IPS DF 4.7 (cell line): ENCODE data around the gene TNFAIP8L1.

ENCODE experiments used
- DNase-seq: peaks from one replicate; pipeline ENCODE4 v3.0.0-alpha.2; 2013; ENCODE audit warnings: low spot score; ENCODE audit errors: extremely low read depth

Gene TNFAIP8L1

DNA sequence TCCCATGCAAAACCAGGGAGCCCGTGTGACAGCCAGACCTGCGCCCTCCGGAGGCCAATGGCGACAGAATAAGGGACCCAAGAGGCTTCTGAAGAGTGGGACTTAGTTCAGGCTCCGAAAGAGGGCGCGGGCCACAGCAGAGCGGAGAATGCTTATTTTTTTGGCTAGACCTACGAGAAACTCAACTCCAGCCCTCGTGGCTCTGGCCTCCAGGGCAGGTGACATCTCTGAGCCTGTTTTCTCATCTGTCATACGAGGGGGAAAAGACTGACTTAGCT, 61.3 kb downstream of the TNFAIP8L1 start:
- no peak for DNase-seq

DNA sequence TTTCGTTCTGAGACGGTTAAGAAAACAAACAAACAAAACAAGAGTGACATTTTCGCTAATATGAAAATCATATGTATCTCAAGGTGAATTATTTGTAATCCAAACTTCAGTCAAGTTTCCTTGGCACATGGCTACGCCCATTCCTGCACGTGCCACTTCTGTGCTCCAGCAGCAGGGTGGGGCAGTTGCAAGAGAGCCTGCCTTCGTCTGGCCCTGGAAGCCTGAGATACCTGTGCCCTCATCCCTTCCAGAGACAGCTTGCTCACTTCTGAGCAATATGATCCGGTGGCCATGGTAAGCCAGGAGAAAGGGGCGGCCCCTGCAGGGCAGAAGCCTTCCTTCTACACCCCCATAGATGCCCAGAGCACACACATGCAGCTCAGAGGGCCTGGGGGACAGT, 62.2 kb downstream of the TNFAIP8L1 start:
- no peak for DNase-seq

DNA sequence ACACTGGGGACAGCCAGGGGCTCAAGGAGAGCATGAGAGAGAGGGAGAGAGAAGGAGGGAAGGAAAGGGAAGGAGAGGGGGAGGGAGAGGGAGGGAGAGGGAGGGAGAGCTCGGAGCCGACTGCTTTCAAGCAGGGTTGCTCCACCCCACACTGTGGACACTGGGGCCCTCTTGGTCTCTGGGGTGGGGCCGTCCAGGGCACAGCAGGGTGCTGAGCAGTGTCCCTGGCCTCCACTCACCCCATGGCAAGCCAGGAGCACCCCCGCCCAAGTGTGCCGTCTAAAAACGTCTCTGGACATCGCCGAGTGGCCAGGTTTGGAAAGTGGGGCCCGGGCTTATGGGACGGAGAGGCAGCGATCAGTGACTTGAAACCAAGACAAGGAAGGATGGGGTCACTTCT, 63.4 kb downstream of the TNFAIP8L1 start:
- DNase-seq: no peak

DNA sequence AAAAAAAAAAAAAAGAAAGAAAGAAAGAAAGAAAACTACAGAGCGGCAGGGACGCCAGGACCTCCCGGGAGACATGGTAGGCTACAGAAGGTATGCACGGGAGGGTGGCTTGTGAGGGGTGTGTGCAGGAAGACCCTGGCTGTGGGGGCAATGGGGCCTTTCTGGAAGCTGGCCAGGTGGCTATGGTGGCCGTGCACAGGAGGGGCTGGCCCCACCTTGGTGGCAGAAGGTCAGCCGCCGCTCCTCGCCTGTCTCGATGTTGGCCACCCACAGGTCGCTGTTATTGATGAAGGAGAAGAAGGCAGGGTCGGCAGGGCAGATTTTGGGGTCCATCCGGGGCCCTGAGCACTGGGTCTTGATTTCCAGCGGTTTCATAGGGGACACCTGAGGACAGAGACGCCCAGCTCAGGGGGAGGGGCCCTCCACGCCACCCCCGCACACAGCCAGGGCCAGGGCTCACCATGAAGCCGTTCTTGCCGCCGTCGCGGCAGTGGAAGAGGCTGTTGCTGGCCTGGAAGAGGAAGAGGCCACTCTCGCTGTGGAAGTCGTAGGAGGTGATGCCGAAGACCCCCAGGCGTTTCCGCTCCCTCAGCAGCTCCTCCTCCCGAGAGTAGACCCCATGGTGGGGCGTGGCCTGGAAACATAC, 64.5 kb downstream of the TNFAIP8L1 start:
- DNase-seq: no peak

DNA sequence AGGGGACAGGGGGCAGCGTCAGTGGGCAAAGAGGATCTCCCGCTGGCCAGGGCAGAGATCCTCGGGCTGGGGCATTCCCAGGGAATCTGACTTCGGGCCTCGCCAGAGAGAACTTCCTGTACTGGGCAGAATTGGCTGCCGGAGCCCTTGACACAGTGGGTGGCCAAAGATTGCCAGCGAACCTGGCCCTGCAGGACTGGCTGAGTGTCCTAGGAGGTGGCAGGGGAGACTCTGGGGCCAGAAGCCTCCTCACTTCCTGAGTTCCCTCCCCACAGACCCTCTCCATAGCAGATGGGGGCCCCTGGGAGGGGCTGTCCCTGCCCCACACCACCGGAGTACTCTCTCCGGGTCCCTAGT, 65.0 kb downstream of the TNFAIP8L1 start:
- DNase-seq: no peak
